NK-92 treated with Interleukin-12 subunit alpha and Interleukin-12 subunit beta, amount 100 ng/mL, for 24 hours (cell line): Measurements from ENCODE around the gene TSPAN11.

Experiments
- DNase-seq: peaks from one replicate; lab custom pipeline; 2025; lab: John Stamatoyannopoulos, UW

Gene TSPAN11

DNA sequence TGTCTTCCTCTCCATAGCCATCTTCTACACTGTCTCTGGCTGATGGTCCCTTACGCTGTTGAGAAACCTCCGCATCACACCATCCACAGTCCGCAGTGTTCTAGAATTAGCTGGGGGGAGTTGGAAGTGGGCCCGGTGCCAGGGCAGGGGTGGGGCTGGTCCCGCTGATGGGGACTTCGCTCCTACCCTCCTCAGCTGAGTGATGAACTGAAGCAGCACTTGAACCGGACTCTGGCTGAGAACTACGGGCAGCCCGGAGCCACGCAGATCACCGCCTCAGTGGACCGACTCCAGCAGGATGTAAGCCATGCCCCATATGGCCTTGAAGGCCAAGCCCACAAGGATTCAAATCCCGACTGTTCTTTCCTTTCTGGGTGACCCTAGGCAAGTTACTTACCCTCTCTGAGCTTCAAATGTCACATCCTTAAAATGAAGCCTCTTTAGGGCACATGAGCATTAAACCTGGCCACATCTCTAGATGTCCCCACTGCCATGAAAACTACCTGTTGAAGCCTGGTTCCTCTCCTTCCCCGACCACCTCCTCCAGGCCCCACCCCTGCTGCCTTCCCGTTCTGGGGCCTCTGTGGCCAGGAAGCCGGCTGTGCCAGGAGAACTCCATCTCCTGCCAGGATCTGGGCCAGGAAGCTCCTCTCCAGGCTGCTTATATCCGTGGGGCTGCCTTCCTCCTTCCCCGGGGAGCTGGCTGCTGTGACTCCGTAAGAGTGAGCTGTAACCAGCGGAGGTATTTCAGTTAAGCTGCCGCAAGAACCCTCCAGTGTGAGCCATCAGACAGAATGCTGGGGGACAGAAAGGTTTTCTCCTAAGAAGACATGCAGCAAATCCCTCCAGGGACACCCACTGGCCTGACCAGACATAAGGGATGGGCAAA, 53.1 kb downstream of the TSPAN11 start:
- no peak for DNase-seq

DNA sequence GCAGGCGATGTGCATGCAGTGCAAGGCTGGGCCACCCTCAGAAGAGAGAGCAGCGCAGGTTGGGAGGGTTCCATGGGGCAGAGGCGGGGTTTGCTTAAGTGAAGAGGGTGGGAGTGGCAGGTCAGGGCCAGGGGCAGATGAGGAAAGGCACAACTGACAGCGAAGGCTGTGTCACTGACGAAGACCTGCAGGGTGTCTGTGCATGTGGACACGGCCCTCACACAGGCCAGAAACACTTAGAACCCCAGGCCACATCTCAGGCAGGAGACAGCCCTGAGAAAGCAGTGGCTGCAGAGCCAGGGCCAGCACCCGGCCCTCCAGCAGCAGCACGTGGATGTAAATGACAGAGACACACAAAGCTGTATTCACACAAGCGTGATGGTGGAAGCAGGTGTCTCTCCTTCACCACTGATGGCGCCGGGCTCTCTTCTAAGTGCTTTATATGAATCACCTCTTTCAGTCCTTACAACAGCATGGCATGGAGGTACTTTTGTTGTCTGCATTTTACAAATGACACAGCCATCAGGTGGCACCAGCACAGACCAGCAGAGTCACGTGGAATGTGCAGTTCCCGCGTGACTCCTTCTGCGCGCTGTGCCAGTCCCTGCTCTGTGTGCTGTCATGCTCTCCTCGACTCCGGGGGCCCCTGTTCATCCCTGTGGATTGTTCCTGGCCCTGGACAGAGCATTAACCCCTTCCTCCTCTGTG, 54.6 kb downstream of the TSPAN11 start:
- no peak for DNase-seq

GRCh38 chr12:30982413-30982812, 55.9 kb downstream of the TSPAN11 start:
- DNase-seq: no peak

DNA sequence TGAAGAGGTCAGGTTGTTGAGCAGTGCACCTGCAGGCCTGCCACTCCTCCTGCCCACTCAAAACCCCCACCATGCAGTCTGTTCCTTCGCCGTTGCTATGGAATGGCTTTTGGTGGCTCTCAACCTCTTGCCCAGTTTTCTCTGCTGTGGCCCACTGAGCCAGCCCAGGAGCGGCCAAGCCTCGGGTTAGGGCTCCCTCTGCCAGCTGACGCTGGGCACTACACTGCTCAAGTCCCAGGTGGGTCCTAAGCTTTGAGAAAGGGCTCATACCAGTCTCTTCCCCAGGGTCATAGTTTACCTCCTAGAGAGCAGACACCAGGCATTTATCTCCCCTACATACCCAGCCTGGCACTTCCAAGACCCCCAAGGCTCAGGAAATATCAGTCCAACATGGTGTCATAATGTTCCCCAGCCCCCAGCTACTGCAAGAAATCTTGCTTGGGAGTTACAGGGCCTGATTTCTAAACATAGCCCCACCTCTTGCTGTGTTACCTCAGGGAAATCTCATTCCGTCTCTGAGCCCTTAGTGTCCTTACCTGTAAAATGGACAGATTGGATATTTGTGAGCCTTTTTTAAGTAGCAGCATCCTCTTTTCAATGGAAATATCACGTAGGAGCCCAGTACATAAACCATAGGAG, 59.4 kb downstream of the TSPAN11 start:
- DNase-seq: no peak

GRCh38 chr12:30988086-30988485, 61.5 kb downstream of the TSPAN11 start:
- no peak for DNase-seq

- DNase-seq: no peak
Observed at GRCh38 chr12:30988646-30989286, 62.2 kb downstream of the TSPAN11 start.

DNA sequence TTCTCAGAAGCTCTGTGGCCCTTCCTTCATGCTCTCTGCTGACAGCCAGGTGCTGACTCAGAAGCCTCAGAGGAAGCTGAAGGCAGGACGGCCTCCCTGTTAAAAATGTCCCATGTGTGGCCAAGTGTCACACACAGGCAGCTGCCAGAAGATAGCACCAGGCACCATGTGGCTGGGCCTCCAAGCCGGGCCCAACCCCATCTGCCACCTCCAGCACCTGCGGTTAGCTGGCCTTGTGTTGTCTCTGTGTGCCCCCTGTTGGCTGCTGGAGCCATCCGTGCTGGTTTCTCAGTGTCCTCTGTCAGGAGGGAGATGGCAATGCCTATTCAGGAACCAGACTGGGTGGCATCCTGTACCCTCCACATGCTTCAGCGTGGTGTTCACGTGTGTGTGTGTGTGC, 63.2 kb downstream of the TSPAN11 start:
- no peak for DNase-seq

- DNase-seq: no peak
Observed at GRCh38 chr12:30990316-30990715, 63.8 kb downstream of the TSPAN11 start.

- DNase-seq: no peak
Observed at GRCh38 chr12:30990776-30991175, 64.2 kb downstream of the TSPAN11 start.

DNA sequence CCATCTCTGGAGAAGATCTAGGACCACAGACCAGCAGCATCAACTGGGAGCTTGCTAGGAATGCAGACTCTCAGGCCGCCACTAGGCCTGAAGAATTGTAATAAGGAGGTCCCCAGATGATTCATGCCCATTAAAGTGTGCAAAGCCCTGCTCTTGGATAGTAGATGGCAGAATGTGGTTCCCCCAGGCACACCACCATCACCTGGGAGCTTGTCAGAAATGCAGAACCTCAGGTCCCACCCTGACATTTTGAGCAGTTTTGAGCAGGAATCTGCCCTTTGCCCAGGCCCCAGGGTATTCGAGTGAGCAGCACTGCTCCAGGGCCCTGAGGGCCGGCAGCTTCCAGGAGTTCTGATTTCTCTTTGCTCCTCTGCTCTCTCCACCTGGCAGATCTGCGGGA, 64.9 kb downstream of the TSPAN11 start:
- DNase-seq: no peak

- no peak for DNase-seq
Observed at GRCh38 chr12:30992381-30992780, 65.8 kb downstream of the TSPAN11 start.

- DNase-seq: no peak
Observed at GRCh38 chr12:30993766-30994165, 67.2 kb downstream of the TSPAN11 start.

GRCh38 chr12:30994274-30994673, 67.7 kb downstream of the TSPAN11 start:
- no peak for DNase-seq

GRCh38 chr12:30996255-30996654, 69.7 kb downstream of the TSPAN11 start:
- DNase-seq: no peak

DNA sequence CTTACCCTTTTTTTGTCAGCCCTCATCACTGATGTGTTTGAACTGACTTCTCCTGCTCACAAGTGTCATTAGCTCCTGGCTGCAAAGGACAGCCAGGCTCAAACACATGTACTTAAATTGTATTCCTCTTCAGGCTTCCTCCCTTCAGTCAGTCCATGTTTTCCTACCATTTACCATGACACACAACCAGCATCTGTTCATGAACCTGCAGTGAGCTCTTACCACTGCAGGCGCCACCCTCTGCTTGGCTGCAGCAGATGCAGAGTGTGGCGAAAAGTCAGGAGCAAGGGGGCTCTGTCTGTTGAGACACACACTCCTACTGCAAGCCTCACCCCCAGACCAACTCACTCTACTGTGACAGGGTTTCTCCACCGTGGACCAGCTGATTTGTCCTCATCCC, 70.2 kb downstream of the TSPAN11 start:
- DNase-seq: no peak

DNA sequence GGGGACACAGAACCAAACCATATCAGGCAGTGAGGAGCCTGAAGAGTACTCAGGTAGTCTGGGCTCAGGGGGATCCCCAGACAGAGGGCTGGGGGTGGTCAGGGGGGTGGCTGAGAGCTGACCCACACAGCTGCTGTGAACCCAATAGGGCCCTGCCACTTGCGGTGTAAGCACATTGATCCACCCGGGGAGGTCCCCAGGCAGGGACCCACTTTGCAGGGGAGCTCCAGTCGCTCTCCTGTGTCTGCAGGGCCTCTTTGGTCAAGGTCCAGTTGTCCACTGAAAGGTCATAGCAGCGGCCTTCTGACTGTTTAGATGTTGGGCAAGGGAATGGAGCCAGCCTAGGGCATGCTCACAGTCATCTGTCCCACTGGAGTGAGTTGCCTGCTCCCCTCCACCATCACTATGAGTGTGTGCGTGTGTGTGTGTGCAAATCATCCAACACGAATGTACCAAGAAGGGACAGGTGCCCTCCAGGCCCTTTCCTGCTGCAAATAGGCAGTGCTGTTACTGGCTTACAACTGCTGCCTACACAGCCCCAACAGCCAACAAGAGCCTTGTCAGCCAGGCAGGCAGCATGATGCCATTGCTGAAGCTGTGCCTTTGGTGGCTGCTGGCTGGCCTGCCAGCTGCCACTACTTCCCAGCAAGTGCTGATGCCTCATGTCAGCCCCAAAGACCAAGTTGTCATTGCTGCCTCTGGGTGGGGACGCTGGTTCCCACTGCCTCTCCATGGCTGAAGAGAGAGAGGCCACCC, 71.3 kb downstream of the TSPAN11 start:
- no peak for DNase-seq

DNA sequence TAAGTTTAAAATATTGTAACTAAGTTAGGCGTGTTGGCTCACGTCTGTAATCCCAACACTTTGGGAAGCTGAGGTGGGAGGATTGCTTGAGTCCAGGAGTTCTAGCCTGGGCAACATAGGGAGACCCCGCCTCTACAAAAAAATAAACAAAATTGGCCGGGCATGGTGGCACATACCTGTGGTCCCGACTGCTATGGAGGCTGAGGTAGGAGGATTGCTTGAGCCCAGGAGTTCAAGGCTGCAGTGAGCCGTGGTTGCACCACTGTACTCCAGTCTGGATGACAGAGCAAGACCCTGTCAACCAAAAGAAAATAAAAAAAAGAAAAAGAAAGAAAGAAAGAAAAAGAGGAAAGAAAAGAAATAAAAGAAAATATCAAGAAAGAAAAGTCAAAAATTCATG, 72.5 kb downstream of the TSPAN11 start:
- DNase-seq: no peak

DNA sequence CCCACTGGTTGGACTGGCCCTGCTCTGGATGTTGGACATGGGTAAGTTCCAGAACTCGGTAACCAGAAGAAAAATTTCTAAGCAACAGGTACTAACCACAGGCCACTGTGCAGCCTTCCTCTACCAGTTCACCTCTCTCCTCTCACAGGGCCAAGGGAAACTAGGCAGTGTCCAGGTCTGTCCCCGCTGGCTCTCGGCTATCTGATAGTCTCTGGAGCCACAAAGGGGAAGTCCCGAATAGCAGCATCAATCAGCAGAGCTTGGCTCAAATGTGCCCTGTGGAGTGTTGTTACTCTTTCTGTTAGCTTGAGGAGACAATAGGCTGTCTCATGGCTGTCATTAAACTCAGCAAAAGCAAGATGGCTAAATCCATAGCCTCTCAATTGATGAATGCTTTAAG, 73.2 kb downstream of the TSPAN11 start:
- DNase-seq: no peak

DNA sequence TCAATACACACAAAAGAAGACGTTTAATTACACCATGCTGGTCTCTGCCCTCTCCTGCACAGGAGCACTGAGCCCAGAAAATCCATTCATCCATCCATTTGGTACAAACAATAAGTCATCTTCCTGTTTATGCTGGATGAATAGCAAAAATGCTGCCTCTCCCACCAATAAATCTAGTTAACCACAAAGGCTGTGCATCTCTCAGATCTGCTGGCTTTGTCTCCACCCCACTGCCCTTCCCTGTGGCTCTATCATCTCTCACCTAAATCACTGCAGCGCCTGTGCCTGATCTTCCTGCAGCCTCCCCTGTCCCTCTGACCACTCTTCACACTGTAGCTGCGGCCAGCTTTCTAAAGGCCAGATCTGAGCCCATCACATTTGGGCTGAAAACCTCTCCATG, 74.2 kb downstream of the TSPAN11 start:
- DNase-seq: no peak

DNA sequence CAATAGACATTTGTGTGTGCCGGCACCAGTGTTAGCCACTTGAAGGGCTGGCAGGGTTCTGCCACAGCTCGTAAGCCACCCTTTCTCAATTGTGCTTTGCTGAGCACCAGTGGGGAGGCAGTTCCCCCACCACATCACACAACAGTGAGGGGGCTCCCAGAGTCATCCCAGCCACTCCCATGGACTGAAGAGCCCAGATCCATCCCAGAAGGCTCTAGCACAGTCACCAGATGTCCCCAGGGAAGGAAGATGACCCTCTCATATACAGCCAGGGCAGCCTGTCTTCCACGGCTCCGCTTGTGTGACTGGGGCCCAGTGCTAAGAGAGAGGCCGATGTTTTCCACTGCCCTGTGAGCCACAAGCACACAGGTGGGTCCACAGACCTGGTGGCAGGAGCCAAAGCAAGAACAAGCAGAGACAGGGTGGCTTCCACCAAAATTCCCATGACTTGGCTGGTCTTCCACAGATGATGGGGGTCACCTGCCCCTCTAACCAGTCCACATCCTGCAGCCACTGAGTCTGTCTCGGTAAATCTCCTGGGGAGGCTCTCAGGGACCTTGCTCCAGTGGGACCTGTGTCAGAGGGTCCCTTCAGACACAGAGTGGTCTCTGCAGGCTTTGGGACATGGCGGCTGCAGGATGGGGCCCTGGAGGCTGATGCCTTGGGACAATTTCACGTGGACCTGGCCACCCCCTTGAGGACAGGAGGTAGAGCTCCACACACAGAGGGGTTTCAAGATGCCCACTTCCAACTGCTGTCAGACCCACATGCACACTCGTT, 75.2 kb downstream of the TSPAN11 start:
- DNase-seq: no peak

GRCh38 chr12:31002361-31002725, 75.8 kb downstream of the TSPAN11 start:
- no peak for DNase-seq
